Measurements from ENCODE around the gene H2BK1.

DNA sequence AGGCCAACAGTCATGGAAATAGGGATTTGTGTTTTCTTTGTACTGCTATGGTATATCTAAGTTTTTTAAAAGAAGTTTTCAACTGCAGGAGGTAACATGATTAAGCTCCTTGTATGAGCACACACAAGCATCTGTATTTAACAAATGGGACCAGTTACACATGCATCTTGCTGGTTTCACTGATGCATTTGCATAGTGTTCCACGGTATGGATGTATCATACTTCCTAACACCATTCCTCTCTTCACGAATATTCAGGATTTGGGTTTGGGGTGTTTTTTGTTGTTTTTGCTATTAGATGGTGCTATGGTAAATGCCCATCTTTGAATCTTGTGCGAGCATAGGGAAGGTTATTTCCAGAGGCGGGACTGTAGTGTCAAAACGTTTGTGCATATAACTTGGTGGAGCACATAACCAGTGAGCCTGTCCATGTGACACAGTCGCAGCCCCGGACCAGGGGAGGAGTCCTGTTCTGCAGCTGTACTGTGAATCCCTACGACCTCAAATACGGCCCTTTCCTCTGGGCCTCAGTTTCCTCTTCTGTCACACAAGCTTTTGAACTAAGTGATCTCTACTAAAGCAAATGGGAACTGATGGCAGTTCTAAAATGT lies 1.9 kb downstream of the H2BK1 start:
- no peak for TF ChIP-seq POLR2AphosphoS5 (IDR thresholded peaks at IDR 0.05)
- TF ChIP-seq, protein P1, sequence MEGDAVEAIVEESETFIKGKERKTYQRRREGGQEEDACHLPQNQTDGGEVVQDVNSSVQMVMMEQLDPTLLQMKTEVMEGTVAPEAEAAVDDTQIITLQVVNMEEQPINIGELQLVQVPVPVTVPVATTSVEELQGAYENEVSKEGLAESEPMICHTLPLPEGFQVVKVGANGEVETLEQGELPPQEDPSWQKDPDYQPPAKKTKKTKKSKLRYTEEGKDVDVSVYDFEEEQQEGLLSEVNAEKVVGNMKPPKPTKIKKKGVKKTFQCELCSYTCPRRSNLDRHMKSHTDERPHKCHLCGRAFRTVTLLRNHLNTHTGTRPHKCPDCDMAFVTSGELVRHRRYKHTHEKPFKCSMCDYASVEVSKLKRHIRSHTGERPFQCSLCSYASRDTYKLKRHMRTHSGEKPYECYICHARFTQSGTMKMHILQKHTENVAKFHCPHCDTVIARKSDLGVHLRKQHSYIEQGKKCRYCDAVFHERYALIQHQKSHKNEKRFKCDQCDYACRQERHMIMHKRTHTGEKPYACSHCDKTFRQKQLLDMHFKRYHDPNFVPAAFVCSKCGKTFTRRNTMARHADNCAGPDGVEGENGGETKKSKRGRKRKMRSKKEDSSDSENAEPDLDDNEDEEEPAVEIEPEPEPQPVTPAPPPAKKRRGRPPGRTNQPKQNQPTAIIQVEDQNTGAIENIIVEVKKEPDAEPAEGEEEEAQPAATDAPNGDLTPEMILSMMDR (IDR thresholded peaks at IDR 0.05), result no peak

All from gastroesophageal sphincter (tissue), 3 donors.